CD4-positive, alpha-beta T cell treated with Interferon gamma for 1 hour (primary cell): ENCODE results near the gene CTTN.
"Not testable (repeated sequence)": the region's sequence is repeated elsewhere in the genome, so short reads cannot be mapped to it uniquely, and the experiment has no call there.

Source experiments
- DNase-seq: peaks from one replicate; pipeline ENCODE4 v3.0.0-alpha.2; 2020

Gene CTTN

DNA sequence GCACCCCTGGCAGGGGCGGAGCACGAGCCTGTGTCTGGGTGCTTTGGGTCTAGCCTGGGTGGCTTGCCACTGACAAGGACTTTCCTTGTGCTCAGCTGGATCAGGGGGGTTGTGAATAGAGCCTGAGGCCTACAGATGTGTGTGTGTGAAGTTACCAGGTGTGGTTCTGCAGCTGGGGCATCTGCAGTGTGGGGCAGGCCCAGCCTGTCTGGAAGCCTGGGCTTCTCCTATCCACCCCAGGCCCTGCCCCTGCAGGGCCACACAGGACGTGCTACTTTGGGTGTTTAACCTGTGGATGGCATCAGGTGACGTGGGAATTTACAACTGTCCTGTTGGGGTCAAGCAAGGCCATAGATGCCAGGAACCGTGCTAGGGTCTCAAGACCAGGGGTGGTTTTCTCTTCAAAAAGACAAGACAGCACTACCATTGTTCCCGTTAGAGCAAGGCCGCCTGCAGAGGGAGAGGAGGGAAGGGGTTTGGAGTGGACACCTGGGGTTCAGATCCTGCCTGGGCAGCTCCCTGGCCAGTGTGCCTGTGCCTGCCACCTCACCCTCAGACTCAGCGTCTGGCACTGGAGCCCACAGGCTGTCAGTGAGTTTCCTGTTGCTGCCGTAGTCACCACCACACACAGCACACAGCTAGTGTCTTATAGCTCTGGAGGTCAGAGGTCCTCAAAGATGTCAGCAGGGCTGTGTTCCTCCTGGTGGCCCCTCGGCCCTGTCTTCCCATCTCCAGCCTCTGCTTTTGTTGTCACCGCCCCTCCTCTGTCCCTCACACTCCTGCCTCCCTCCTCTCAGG is 31.6 kb downstream of the CTTN start:
- DNase-seq: no peak

DNA sequence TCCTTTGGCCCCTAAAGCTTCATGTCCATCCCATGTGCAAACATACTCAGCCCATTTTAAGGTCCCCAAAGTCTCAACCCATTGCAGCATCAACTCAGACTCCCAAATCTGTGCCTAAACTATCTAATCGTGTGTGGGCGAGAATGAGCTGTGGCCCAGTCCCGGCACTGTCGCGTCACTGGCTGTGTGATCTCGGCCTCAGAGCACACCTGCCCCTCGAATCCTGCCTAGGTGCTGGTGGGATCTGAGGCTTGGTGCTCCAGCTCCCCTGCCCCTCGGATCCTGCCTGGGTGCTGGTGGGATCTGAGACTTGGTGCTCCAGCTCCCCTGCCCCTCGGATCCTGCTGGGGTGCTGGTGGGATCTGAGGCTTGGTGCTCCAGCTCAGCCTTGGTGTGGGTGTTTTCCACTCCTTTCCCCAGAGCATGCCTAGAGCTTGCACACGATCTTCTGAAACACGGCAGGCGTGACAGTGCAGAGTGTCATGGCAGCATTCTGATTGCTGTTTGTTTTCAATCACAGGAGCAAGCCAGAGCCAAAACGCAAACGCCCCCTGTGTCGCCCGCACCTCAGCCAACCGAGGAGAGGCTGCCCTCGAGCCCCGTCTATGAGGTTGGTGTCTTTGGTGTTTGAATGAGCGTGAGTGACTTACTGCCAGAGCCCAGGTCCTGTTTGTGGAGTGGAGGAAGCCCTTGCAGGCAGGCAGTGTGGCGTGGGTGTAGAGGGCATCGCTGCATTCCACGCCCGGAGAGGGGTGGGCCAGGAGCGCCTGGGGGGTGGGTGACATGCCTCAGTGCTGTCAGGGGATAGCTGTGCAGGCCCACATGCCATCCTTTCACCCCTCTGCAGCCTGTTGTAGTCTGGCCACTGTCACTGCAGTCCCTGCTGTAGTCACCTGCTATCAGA is 32.6 kb downstream of the CTTN start:
- no peak for DNase-seq

DNA sequence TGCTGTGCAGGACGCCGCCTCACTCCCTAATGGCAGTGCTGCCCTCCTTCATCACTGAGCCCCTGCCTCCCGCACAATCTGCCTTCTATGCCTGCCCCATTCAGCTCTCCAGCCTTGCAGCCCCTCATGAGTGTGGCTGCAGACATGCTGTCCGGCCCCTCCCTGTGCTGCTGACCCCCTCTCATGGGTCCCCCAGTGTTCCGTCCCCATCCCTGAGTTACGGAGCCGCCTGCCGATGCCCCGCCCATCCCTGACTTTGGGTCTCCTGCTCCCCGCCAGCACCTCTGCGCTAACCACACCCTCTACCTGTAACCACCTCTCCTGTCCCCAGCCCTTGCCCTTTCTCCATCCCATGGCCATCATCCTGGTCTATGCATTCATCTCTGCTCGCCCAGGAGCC is 33.3 kb downstream of the CTTN start:
- no peak for DNase-seq

DNA sequence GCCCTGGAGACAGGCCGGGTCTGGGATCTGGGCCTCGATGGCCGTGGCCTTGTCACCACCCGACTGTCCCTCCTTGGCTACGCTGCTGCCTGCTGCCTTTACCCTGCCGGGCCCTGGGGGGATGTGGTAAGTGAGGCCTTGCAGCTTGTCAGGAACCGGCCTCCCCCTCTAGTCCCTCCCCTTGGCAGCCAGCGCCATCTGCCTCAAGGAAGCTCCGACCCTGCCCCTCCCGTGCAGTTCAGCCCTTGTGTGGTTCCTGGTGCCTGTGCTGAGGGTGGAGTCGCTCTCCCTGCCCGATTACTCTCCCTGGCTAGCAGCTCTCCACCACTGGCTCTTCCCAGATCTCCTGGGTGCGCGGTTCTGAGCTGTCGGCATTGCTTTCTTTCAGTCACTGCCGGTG is 33.7 kb downstream of the CTTN start:
- DNase-seq: no peak

DNA sequence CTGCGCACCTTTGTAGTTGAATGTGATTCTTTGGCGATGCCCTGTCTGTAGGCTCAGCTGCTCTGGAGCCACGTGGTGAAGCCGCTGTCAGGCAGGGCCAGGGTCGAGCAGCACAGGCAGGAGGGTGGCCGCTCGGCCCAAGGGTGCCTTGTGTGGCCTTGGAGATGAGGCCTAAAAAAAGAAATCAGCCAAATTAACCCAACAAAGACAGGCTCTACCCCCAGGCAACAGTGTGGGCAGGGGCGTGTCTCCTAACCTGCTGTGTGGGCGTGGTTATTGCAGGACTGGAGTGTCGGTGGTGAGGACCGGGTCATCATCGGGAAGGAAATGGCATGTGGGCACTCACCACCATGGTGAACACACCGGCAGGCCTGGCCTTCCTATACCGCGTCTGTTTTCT is 34.3 kb downstream of the CTTN start:
- no peak for DNase-seq

DNA sequence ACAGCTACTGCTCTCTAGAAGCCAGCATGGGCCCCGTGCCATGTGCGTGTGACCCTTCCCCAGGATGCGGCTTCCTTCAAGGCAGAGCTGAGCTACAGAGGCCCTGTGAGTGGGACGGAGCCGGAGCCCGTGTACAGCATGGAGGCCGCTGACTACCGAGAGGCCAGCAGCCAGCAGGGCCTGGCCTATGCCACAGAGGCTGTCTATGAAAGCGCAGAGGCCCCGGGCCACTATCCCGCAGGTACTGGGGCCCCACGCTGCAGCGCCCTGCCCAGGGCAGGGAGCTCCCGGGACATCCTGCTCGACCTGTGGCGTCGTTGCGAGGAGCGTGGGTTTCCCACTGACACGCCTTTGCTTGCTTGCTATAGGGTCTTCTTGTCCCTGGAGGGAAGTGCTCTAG is 34.7 kb downstream of the CTTN start:
- no peak for DNase-seq

DNA sequence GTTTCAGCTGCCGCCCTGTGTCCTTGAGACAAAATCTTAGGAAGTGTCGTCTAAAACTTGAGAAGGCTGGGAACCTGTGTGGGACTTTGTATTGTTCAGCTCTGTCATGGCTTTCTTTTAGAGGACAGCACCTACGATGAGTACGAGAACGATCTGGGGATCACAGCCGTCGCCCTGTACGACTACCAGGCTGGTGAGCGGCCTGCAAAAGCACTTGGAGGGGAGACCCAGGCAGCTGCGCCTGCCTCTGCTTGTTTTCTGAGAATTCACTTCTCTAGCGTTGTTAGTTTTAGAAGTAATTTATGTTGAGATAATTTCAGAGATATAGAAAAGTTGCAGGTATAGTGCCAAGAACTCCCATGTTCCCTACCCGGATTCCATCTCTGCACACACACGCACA is 35.2 kb downstream of the CTTN start:
- no peak for DNase-seq

DNA sequence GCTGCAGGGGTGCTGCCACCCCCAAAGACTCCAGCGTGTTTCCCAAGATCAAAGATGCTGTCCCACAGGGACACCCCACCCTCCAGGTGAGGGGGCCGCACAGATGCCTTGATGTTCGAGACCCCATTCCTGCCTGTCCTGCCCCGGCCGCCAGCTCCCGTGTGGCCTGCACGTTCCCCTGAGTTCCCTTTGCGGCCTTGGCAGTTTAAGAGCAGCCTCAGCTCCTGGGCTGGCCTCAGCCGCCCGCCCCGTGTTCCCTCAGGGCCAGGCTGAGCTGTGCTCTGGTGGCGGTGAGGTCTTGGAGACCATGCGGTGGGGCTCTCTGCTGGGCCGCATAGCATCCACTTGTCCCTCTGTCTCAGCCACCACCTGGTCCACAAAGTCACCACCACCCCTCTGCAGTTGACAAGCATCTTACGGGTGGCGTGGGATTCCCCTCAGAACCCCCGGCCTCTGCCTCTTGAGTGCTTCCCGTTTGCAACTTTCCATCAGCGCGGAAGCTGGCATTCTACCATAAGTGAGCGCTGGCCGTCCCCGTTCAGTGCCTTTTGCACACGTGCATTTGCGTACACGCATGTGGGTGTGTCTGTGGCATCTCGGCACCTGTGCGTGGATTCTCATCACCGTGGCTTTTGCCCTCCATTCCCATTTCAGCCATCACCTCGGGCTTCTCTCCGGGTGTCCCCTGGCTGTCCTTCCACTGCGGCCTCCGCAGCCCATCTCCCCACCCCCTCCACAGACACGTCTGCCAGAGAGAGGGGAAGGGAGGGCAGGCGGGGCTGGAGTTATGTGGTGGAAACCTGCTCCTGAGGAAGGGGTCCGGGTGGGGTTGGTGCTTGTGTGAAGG is 35.9 kb downstream of the CTTN start:
- DNase-seq: no peak

DNA sequence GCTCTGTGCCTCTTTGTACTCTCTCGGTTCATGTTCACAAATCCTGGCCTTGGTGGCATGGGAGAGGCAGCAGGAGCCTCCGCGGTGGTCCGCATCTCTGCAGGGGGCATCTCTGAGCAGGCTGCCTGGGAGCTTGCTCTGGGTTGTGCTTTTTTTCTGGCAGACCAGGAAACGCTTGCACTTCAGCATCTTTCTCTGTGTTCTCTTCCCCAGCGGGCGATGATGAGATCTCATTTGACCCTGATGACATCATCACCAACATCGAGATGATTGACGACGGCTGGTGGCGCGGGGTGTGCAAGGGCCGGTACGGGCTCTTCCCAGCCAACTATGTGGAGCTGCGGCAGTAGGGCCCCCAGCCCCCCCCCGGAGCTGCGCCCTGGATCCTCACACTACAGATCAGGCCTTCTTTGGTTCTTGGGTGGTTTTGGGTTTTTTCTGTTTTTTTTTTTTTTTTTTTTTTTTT is 36.5 kb downstream of the CTTN start:
- no peak for DNase-seq

DNA sequence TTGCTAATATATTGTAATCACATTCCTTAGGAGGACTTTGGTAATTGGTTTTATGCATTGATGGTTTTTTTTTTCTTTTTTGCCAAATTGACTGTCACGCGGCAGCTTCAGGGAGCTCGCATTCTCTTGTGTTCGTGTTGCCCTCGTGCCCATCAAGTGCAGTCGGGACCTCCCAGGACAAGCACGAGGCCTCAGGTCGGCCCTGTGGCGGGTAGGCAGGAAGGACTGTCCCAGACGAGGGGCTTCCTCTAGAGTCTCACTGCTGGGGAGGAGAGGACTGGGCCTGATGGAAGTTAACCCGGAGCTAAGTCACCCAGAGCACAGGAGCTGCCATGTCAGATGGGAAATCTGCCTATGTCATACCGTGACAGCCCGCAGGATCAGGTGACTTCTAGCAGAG is 37.0 kb downstream of the CTTN start:
- DNase-seq: no peak

DNA sequence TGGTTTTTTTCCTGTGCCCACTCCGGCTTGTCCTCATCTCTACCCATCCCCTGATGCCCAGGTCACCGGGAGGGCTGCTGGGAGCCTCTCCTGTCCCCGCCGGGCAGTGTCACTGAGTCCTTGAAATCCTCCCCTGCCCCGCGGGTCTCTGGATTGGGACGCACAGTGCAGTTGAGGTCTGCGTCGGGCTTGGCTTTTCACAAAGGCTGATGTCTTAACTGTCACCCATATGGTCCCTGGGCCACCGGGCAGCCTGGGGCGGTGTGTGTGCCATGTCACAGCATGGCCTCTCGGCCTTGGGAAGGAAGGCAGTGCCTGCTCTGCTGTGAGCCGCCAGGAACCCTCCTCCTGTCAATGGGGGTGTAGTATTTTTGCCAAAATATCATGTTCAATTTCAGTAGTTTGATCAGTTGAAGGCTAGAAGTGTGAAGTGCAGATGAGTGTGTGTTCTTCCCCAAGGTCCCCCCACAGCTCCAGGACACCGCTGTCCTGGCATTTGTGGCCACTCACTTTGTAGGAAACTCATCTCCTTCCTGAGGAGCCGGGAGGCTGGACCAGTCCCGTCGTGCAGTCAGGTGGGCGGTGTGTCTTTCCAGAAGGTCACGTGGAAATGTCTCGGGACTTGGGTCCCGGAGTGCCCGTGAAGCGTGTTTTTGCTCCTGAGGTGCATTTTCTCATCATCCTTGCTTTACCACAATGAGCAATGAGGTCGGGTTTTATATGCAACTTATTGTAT is 37.6 kb downstream of the CTTN start:
- DNase-seq: no peak

DNA sequence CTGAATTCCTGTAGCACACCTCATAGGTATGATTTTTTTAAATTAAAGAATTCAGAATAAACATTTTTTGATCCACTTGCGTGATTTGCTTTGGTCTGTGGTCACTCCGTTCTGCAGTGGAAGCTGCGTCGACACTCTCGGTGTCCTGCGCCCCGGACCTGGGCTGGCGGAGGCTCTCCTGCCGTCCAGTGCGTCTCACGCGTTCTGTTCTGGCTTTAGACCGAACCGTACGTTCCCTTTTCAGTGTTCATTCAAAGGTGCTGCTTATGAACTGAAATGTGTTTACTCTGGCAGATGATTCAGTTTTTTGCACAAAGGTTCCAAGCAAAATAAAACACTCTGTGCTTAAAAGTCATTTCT is 38.2 kb downstream of the CTTN start:
- no peak for DNase-seq

DNA sequence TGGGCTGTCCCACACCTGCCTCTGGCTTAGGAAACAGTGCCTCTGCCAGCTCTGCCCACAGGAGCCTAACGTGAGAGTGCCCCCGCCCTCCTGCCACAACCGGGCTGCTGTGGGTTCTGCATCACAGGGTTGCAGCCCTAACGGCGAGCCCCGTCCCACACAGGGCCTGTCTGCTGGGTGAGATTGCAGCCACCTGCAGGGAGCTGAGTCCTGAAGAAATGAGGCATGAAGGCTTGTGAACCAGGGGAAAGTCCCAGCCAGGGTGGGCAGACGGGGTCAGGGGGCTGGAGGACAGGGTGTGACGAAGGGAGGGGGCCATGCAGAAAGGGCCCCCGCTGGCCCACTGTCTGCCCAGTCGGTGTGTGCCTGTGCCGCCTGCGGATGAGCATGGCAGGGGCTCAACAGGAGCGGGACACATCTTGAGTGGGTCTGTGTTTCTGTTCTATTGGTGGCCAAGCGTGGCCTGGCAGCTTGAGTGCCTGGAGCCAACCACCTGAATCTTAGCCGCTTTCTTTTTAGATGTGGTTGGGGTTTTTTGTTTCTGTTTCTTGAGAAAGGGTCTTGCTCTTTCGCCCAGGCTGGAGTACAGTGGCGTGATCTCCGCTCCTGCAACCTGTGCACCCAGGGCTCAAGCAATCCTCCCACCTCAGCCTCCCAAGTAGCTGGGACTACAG is 38.9 kb downstream of the CTTN start:
- no peak for DNase-seq

DNA sequence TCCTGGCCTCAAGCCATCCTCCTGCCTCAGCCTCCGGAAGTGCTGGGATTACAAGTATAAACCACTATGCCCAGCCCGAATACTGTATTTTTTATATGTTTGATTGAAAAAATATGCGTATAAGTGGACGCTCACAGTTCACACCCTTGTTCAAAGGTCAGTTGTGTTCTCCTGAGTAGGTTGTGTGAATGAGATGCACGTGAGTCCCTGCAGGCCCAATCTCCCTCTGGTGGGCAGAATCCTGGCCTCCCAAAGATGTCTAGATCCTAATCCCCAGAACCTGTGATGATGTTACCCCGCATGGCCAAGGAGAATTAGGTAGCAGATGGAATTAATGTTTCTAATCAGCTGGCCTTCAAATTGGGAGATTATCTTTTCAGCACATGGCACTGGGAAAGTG is 41.9 kb downstream of the CTTN start:
- no peak for DNase-seq

DNA sequence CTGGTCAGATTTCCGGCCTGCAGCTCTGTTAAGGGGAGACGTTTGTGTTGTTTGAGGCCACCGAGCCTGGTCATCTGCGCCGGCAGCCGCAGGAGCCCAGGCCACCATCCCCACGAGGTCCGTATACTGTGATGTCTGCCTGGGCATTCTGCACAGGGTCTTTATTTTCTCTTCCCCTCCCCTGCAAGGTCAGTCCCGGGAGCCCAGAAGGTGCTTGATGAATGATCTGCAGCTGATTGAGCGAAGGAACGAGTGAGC is 45.4 kb downstream of the CTTN start:
- DNase-seq: no peak

DNA sequence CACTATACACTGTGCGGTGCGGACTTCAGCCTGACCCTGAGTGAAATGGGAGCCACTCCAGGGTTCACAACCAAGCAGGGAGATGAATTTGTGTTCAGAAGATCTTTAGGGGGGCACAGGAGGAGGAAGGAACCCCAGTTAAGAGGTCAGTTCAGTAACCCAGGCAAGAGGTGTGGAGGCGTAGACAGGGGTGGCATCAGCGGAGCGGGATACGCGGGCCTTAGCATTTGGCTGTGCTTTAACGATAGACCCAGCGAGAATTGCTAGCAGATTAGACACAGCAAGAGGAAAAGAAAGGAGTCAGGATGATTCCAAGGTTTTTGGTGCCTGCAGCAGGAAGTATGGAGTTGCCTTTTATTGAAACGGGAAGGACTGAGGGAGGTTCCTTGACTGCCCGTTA is 46.8 kb downstream of the CTTN start:
- no peak for DNase-seq

DNA sequence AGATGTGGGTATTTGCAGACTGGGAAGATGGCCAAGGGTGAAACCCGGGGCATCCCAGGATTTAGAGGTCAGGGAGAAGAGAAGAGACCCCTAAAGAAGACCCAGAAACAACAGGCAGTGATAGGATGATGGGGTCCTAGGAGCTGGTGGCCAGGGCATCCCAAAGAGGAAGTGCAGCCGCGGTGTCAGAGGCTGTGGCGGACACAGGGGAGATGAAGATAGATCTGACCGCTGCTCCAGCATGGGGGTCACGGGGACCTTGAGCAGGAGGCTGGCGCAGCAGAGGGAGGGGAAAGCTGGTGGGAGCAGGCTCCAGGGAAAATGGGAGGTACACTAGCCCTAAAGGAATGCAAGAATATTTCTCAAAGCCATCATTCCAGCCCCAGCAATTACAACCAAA is 47.3 kb downstream of the CTTN start:
- DNase-seq: no peak

DNA sequence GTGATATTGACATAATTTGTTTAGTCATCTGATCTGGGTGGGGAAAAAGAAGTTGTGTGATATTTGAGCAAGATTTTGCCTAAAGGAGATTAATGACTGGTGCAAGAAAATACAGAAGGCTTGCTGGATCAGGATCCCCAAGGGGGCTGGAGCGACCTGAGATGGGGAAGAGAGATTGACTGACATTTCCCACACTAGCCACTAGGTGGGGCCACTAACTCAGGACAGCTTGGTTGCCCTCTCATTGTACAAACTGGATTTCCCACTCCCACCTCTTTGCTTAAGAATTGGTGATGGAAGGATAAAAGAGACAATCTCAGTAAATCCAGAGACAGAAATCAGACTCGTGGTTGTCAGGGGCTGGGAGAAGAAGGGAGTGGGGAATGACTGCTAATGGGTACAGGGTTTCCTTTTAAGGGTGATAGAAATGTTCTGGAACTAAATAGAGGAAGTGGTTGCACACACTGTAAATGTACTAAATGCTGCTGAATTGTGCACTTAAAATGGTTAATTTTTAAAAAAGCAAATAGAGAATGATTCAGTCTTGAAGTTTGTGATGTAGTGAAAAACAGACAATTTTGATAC is 50.7 kb downstream of the CTTN start:
- DNase-seq: no peak

DNA sequence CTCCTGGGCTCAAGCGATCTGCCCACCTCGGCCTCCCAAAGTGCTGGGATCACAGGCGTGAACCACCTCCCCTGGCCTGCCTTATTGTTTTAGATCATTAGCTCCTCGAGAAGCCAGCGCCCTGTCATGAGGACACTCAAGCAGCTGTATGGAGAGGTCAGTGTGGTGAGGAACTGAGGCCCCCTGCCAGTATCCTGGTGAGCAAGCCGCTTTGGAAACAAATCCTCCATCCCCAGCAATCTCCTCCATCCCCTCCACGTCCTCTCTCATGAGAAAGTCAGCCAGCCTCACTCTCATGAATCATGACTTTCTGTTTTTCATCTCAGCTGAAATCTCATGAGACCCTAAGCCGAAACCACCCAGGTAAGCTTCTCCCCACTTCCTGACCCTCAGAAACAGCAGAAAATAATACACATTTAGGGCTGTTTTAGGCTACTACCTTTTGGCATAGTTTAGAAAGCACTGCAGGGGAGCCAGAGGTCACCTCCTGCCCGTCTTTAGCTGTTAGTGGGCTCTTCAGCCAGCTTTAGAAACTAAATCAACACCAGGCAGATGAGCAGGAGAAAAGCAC is 56.0 kb downstream of the CTTN start:
- DNase-seq: no peak

DNA sequence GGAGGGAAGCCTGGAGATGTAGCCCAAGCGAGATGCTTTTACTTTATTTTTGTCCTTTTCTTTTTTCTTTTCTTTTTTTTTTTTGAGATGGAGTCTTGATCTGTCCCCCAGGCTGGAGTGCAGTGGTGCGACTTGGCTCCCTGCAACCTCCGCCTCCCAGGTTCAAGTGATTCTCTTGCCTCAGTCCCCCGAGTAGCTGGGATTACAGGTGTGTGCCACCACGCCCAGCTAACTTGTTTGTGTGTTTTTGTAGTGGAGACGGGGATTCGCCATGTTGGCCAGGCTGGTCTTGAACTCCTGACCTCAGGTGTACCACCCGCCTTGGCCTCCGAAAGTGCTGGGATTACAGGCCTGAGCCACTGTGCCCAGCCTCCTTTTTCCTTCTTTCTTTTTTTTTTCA is 56.5 kb downstream of the CTTN start:
- DNase-seq: not testable (repeated sequence)

DNA sequence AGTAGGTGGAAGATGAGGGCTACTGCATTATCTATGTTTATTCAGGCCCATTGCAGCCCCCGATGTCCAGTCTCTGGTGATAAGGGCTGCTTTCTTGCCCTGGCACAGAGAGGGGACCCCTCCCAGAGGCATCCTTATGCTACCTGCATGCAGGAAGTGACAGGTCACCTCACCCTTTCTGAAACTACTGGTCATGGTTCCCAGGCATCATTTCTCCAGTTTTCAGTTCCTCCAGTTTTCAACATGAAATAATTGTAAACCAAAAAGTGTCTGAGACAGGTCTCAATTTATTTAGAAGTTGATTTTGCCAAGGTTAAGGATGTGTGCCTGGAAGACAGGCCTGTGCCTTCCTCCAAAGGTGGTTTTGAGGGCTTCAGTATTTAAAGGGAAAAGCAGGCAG is 57.0 kb downstream of the CTTN start:
- DNase-seq: no peak
